Measurements from ENCODE around the gene CCR5AS.

The CCR5AS gene

DNA sequence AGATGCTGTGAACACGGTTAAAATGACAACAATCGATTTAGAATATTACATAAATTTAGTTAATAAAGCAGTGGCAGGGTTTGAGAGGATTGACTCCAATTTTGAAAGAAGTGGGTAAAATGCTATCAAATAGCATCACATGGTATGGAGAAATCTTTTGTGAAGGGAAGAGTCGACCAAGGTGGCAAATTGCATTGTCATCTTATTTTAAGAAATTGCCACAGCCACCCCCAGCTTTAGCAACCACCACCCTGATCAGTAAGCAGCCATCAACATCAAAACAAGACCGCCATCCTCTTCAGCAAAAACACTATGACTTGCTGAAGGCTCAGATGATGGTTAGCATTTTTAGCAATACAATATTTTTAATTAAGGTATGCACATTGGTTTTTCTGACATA lies 41.8 kb downstream of the CCR5AS start (continued):
- TF ChIP-seq, protein P1, sequence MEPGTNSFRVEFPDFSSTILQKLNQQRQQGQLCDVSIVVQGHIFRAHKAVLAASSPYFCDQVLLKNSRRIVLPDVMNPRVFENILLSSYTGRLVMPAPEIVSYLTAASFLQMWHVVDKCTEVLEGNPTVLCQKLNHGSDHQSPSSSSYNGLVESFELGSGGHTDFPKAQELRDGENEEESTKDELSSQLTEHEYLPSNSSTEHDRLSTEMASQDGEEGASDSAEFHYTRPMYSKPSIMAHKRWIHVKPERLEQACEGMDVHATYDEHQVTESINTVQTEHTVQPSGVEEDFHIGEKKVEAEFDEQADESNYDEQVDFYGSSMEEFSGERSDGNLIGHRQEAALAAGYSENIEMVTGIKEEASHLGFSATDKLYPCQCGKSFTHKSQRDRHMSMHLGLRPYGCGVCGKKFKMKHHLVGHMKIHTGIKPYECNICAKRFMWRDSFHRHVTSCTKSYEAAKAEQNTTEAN (CRISPR knock-in tag; IDR thresholded peaks at IDR 0.05), result no peak
- TF ChIP-seq TEAD4 (CRISPR knock-in tag; IDR thresholded peaks at IDR 0.05) (no peak), ELF4 (CRISPR knock-in tag; IDR thresholded peaks at IDR 0.05; ENCODE audit: low read depth) (no peak), NR2C2 (CRISPR knock-in tag; IDR thresholded peaks at IDR 0.05) (no peak)
- TF ChIP-seq, protein P2, sequence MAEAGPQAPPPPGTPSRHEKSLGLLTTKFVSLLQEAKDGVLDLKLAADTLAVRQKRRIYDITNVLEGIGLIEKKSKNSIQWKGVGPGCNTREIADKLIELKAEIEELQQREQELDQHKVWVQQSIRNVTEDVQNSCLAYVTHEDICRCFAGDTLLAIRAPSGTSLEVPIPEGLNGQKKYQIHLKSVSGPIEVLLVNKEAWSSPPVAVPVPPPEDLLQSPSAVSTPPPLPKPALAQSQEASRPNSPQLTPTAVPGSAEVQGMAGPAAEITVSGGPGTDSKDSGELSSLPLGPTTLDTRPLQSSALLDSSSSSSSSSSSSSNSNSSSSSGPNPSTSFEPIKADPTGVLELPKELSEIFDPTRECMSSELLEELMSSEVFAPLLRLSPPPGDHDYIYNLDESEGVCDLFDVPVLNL (CRISPR knock-in tag; IDR thresholded peaks at IDR 0.05; ENCODE audit: borderline replicate concordance, low read depth), result no peak

DNA sequence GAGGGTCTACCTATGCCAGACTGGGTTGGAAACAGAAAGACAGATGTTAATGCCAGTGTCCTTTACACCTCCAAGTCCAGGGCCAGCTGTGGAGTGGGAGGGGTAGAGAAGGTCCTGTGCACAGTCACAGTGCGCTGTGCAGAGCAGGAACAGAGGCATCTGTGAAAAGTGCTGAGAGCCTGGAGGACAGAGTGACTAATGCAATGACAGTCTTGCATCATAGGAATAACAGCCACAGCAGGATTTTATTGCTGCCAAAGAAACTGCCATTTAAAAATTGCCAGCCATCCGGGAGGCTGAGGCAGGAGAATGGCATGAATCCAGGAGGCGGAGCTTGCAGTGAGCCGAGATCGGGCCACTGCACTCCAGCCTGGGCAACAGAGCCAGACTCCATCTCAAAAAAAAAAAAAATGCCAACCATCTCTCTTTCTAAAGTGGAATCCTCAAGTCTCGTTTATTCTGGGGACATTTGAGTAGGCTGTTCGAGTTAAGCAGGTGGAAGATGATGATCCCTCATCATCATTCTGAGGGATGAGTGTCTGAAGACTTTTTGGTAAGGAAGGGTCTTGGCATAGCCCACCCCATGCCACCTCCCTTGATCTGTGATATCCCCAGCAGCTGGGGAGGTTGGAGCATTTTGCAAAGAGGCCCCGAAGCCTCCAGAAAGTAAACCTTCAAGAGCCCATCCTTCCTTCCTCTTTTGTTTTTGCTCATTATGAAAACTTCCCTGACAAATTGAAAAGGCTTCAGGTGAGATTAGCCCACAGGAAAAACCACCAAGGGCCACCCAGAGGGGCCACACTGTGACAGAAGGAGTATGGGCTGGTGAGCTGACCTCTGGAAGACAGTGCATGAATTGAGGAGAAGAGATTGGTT lies 45.2 kb downstream of the CCR5AS start:
- DNase-seq (ENCODE audit: low spot score), result no peak
- 0 out of 2 replicates have a peak, but pooled peaks cover under 1% of the 10 kb centered on the region for H3K27me3 Mint-ChIP-seq (ENCODE audit: low read depth)
- no peaks in the 10 kb centered on the region for H3K36me3 Mint-ChIP-seq
- CTCF ChIA-PET, result interaction anchor here (0.9 kb wide), 1 partner anchor 85 kb away, joined by 3 read pairs; no protein-coding TSS in a partner anchor
- POLR2A ChIA-PET, result no interaction called here
- ATAC-seq, result no peak
- no peak overlapping the region for H3K4me3 Mint-ChIP-seq
- H3K9me3 Mint-ChIP-seq, result peaks cover 5% of the 10 kb centered on the region; the same call in 1 of the 2 replicates
- no peaks in the 10 kb centered on the region for H3K4me1 Mint-ChIP-seq
- no peak overlapping the region for H3K27ac Mint-ChIP-seq
- TF ChIP-seq ZNF416 (CRISPR knock-in tag; IDR thresholded peaks at IDR 0.05), result no peak
- TF ChIP-seq, protein P3, sequence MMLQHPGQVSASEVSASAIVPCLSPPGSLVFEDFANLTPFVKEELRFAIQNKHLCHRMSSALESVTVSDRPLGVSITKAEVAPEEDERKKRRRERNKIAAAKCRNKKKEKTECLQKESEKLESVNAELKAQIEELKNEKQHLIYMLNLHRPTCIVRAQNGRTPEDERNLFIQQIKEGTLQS (CRISPR knock-in tag; conservative IDR thresholded peaks at IDR 0.05), result no peak
- TF ChIP-seq, protein P4, sequence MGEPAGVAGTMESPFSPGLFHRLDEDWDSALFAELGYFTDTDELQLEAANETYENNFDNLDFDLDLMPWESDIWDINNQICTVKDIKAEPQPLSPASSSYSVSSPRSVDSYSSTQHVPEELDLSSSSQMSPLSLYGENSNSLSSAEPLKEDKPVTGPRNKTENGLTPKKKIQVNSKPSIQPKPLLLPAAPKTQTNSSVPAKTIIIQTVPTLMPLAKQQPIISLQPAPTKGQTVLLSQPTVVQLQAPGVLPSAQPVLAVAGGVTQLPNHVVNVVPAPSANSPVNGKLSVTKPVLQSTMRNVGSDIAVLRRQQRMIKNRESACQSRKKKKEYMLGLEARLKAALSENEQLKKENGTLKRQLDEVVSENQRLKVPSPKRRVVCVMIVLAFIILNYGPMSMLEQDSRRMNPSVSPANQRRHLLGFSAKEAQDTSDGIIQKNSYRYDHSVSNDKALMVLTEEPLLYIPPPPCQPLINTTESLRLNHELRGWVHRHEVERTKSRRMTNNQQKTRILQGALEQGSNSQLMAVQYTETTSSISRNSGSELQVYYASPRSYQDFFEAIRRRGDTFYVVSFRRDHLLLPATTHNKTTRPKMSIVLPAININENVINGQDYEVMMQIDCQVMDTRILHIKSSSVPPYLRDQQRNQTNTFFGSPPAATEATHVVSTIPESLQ (CRISPR knock-in tag; IDR thresholded peaks at IDR 0.05), result no peak
- TF ChIP-seq ZNF219 (CRISPR knock-in tag; IDR thresholded peaks at IDR 0.05; ENCODE audit: borderline replicate concordance), result no peak
- TF ChIP-seq, protein P5, sequence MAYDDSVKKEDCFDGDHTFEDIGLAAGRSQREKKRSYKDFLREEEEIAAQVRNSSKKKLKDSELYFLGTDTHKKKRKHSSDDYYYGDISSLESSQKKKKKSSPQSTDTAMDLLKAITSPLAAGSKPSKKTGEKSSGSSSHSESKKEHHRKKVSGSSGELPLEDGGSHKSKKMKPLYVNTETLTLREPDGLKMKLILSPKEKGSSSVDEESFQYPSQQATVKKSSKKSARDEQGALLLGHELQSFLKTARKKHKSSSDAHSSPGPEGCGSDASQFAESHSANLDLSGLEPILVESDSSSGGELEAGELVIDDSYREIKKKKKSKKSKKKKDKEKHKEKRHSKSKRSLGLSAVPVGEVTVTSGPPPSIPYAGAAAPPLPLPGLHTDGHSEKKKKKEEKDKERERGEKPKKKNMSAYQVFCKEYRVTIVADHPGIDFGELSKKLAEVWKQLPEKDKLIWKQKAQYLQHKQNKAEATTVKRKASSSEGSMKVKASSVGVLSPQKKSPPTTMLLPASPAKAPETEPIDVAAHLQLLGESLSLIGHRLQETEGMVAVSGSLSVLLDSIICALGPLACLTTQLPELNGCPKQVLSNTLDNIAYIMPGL (CRISPR knock-in tag; IDR thresholded peaks at IDR 0.05), result no peak
- no peak for TF ChIP-seq NFE2L1 (CRISPR knock-in tag; IDR thresholded peaks at IDR 0.05)
- TF ChIP-seq GTF2I (CRISPR knock-in tag; conservative IDR thresholded peaks at IDR 0.05), result no peak
- TF ChIP-seq ZNF423 (CRISPR knock-in tag; IDR thresholded peaks at IDR 0.05), result no peak
- TF ChIP-seq, protein P6, sequence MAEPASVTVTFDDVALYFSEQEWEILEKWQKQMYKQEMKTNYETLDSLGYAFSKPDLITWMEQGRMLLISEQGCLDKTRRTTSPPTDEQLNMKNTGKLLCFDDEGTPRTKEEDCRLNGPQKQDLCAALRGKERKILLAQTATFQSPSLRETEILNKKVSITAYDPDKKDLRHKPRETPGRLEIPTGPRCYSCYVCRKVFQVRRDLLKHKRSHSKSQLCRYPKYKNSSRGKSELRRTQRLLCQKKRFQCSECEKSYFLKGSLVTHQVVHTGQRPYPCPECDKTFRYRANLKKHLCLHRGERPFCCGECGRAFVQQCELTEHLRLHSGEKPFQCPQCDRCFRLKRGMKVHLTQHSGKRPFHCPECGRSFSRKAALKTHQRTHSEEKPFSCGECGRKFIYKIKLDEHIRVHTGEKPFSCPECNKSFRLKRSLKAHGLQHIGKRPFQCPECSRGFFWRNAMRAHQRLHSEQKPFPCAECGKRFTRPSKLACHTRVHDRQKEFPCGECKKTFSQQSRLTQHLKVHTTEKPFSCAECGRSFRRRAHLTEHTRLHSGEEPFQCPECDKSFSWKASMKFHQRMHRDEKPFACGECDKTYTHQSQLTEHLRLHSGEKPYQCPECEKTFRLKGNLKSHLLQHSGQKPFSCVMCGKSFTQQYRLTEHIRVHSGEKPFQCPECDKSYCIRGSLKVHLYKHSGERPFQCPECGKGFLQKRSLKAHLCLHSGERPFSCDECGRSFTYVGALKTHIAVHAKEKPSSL (CRISPR knock-in tag; conservative IDR thresholded peaks at IDR 0.05), result no peak
- TF ChIP-seq ZNF317 (CRISPR knock-in tag; IDR thresholded peaks at IDR 0.05; ENCODE audit: borderline replicate concordance, low read depth), result no peak
- no peak for TF ChIP-seq RELA (CRISPR knock-in tag; IDR thresholded peaks at IDR 0.05; ENCODE audit: borderline replicate concordance)
- TF ChIP-seq, protein P7, sequence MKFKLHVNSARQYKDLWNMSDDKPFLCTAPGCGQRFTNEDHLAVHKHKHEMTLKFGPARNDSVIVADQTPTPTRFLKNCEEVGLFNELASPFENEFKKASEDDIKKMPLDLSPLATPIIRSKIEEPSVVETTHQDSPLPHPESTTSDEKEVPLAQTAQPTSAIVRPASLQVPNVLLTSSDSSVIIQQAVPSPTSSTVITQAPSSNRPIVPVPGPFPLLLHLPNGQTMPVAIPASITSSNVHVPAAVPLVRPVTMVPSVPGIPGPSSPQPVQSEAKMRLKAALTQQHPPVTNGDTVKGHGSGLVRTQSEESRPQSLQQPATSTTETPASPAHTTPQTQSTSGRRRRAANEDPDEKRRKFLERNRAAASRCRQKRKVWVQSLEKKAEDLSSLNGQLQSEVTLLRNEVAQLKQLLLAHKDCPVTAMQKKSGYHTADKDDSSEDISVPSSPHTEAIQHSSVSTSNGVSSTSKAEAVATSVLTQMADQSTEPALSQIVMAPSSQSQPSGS (CRISPR knock-in tag; IDR thresholded peaks at IDR 0.05; ENCODE audit: borderline replicate concordance, low read depth), result no peak
- no peak for TF ChIP-seq SP1 (CRISPR knock-in tag; conservative IDR thresholded peaks at IDR 0.05)
- no peak for TF ChIP-seq TEAD4 (CRISPR knock-in tag; IDR thresholded peaks at IDR 0.05)
- TF ChIP-seq, protein P8, sequence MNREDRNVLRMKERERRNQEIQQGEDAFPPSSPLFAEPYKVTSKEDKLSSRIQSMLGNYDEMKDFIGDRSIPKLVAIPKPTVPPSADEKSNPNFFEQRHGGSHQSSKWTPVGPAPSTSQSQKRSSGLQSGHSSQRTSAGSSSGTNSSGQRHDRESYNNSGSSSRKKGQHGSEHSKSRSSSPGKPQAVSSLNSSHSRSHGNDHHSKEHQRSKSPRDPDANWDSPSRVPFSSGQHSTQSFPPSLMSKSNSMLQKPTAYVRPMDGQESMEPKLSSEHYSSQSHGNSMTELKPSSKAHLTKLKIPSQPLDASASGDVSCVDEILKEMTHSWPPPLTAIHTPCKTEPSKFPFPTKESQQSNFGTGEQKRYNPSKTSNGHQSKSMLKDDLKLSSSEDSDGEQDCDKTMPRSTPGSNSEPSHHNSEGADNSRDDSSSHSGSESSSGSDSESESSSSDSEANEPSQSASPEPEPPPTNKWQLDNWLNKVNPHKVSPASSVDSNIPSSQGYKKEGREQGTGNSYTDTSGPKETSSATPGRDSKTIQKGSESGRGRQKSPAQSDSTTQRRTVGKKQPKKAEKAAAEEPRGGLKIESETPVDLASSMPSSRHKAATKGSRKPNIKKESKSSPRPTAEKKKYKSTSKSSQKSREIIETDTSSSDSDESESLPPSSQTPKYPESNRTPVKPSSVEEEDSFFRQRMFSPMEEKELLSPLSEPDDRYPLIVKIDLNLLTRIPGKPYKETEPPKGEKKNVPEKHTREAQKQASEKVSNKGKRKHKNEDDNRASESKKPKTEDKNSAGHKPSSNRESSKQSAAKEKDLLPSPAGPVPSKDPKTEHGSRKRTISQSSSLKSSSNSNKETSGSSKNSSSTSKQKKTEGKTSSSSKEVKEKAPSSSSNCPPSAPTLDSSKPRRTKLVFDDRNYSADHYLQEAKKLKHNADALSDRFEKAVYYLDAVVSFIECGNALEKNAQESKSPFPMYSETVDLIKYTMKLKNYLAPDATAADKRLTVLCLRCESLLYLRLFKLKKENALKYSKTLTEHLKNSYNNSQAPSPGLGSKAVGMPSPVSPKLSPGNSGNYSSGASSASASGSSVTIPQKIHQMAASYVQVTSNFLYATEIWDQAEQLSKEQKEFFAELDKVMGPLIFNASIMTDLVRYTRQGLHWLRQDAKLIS (CRISPR knock-in tag; IDR thresholded peaks at IDR 0.05; ENCODE audit: borderline replicate concordance), result no peak
- TF ChIP-seq ELF4 (CRISPR knock-in tag; IDR thresholded peaks at IDR 0.05; ENCODE audit: low read depth), result no peak
- no peak for TF ChIP-seq GABPB1 (CRISPR knock-in tag; IDR thresholded peaks at IDR 0.05)
